ENCODE measurements around the gene MSRB3. TPM values are rescaled to one million over a fixed set of nuclear protein-coding genes. Genes with fewer than 3 reads are reported as not detected.

The MSRB3 gene
- total RNA-seq, 4 donors from 2014 or later = 29.1 to 61.5 (median 50.4) TPM

GRCh38 chr12:65454115-65454787 lies 175.8 kb downstream of the MSRB3 start:
- no peak for TF ChIP-seq CTCF (IDR thresholded peaks at IDR 0.05; ENCODE audit: low read depth)

- no peak for TF ChIP-seq CTCF (IDR thresholded peaks at IDR 0.05; ENCODE audit: low read depth)
These were observed 180.2 kb downstream of the MSRB3 start for GRCh38 chr12:65458718-65459117.

- TF ChIP-seq CTCF (IDR thresholded peaks at IDR 0.05; ENCODE audit: low read depth) = no peak
These were observed 181.1 kb downstream of the MSRB3 start for GRCh38 chr12:65459545-65459944.

GRCh38 chr12:65460063-65460462 lies 181.6 kb downstream of the MSRB3 start:
- no peak for TF ChIP-seq CTCF (IDR thresholded peaks at IDR 0.05; ENCODE audit: low read depth)

GRCh38 chr12:65461017-65461416 lies 182.5 kb downstream of the MSRB3 start:
- no peak for TF ChIP-seq CTCF (IDR thresholded peaks at IDR 0.05; ENCODE audit: low read depth)

GRCh38 chr12:65462484-65462883 lies 184.0 kb downstream of the MSRB3 start:
- TF ChIP-seq CTCF (IDR thresholded peaks at IDR 0.05; ENCODE audit: low read depth) = no peak

GRCh38 chr12:65463082-65463481 lies 184.6 kb downstream of the MSRB3 start:
- no peak for TF ChIP-seq CTCF (IDR thresholded peaks at IDR 0.05; ENCODE audit: low read depth)
